GM23338 (cell line): ENCODE measurements around the gene ZBTB49. TPM values are rescaled to one million over a fixed set of nuclear protein-coding genes. Genes with fewer than 3 reads are reported as not detected.

Source experiments
- ATAC-seq: fragments of 200-7000 bp; cut with Tn5 transposase; 3 replicates; pipeline ENCODE4 v1.9.1; 2020
- DNase-seq: peaks from one replicate; pipeline ENCODE4 v3.0.0-alpha.2; 2015; ENCODE audit warnings: low spot score
- H2AFZ ChIP-seq: fragments of 200-600 bp; sonication (generic); 2 replicates; pipeline ENCODE4 v1.8.0; 2016; ENCODE audit warnings: antibody characterized with exemption, mild to moderate bottlenecking, moderate library complexity
- H3F3A ChIP-seq: fragments of 200-600 bp; sonication (generic); replicated peaks from 2 replicates; pipeline ENCODE4 v1.8.0; 2017; ENCODE audit warnings: antibody characterized with exemption, mixed run types, low read depth
- H3K27ac ChIP-seq: fragments of 200-600 bp; sonication (generic); 2 replicates; pipeline ENCODE4 v1.6.1; 2016; ENCODE audit warnings: low read depth
- H3K27me3 ChIP-seq: fragments of 200-600 bp; sonication (generic); 2 replicates; pipeline ENCODE4 v1.8.0; 2016; ENCODE audit warnings: mild to moderate bottlenecking, mixed run types, moderate library complexity; ENCODE audit not compliant: insufficient read depth
- H3K36me3 ChIP-seq: fragments of 200-600 bp; sonication (generic); 2 replicates; pipeline ENCODE4 v1.8.0; 2016; ENCODE audit warnings: mild to moderate bottlenecking; ENCODE audit not compliant: insufficient read depth
- H3K4me1 ChIP-seq: fragments of 200-600 bp; sonication (generic); 2 replicates; pipeline ENCODE4 v1.8.0; 2016; ENCODE audit warnings: mild to moderate bottlenecking, moderate library complexity; ENCODE audit not compliant: insufficient read depth
- H3K4me2 ChIP-seq: fragments of 200-600 bp; sonication (generic); 2 replicates; pipeline ENCODE4 v1.7.1; 2017; ENCODE audit warnings: mixed run types
- H3K4me3 ChIP-seq: fragments of 200-600 bp; sonication (generic); 2 replicates; pipeline ENCODE4 v1.6.1; 2016; ENCODE audit warnings: mixed run types
- H3K79me2 ChIP-seq: fragments of 200-600 bp; sonication (generic); replicated peaks from 2 replicates; pipeline ENCODE4 v1.8.0; 2017; ENCODE audit warnings: mild to moderate bottlenecking; ENCODE audit not compliant: insufficient read depth
- H3K9me2 ChIP-seq: fragments of 200-600 bp; sonication (generic); 2 replicates; pipeline ENCODE4 v1.8.0; 2017; ENCODE audit not compliant: insufficient read depth
- H4K20me1 ChIP-seq: fragments of 200-600 bp; sonication (generic); replicated peaks from 2 replicates; pipeline ENCODE4 v1.8.0; 2017; ENCODE audit warnings: mild to moderate bottlenecking; ENCODE audit not compliant: insufficient read depth
- H3K27ac Mint-ChIP-seq: 2 replicates; pipeline ENCODE4 v1.8.0; 2020; ENCODE audit warnings: inconsistent platforms, mild to moderate bottlenecking, moderate library complexity, mixed read lengths
- H3K27me3 Mint-ChIP-seq: 3 replicates; pipeline ENCODE4 v1.8.0; 2022; ENCODE audit warnings: low read depth, mild to moderate bottlenecking, moderate library complexity, mixed read lengths, inconsistent platforms; ENCODE audit not compliant: insufficient read depth, poor library complexity
- H3K36me3 Mint-ChIP-seq: 3 replicates; pipeline ENCODE4 v1.8.0; 2021; ENCODE audit warnings: low read depth, mild to moderate bottlenecking, inconsistent platforms, moderate library complexity, mixed read lengths
- H3K4me1 Mint-ChIP-seq: 3 replicates; pipeline ENCODE4 v1.8.0; 2020; ENCODE audit warnings: mild to moderate bottlenecking, inconsistent platforms, mixed read lengths
- H3K4me3 Mint-ChIP-seq: 3 replicates; pipeline ENCODE4 v1.8.0; 2021; ENCODE audit warnings: moderate library complexity, mild to moderate bottlenecking, inconsistent platforms, mixed read lengths
- H3K9me3 Mint-ChIP-seq: 3 replicates; pipeline ENCODE4 v1.8.0; 2020; ENCODE audit warnings: moderate library complexity, mild to moderate bottlenecking, inconsistent platforms, mixed read lengths
- CREB1 ChIP-seq: fragments of 250-450 bp; sonication (Bioruptor Pico); IDR thresholded peaks from 2 replicates; pipeline ENCODE4 v1.5.0; 2020; ENCODE audit warnings: low read depth, mild to moderate bottlenecking, moderate library complexity
- CTCF ChIP-seq, 2 experiments: fragments of 200-600 bp in 1 of 2; sonication (generic) in 1 of 2; conservative IDR thresholded peaks; 2 replicates each; pipeline versions ENCODE4 v1.5.1 to v1.6.1; 2016 to 2017; ENCODE audit warnings: antibody characterized with exemption in 2 of 2, low read depth in 2 of 2, mild to moderate bottlenecking in 2 of 2, moderate library complexity in 1 of 2
- ETS1 ChIP-seq: IDR thresholded peaks from 2 replicates; pipeline ENCODE4 v1.6.1; 2016; ENCODE audit warnings: antibody characterized with exemption
- EZH2 ChIP-seq: fragments of 200-600 bp; sonication (generic); IDR thresholded peaks from one replicate; pipeline ENCODE4 v1.8.0; 2017; ENCODE audit warnings: antibody characterized with exemption, mild to moderate bottlenecking, low read depth; ENCODE audit not compliant: unreplicated experiment
- EZH2phosphoT487 ChIP-seq: fragments of 200-600 bp; sonication (generic); IDR thresholded peaks from one replicate; pipeline ENCODE4 v1.8.1; 2018; ENCODE audit warnings: antibody characterized with exemption; ENCODE audit not compliant: unreplicated experiment
- JUNB ChIP-seq: IDR thresholded peaks from one replicate; pipeline ENCODE4 v1.6.1; 2016; ENCODE audit warnings: antibody characterized with exemption; ENCODE audit not compliant: unreplicated experiment
- NANOG ChIP-seq: IDR thresholded peaks from 2 replicates; pipeline ENCODE4 v1.6.1; 2016; ENCODE audit warnings: antibody characterized with exemption, borderline replicate concordance
- POLR2AphosphoS5 ChIP-seq: IDR thresholded peaks from 2 replicates; pipeline ENCODE4 v1.6.1; 2016; ENCODE audit warnings: antibody characterized with exemption, low read depth
- STAT1 ChIP-seq: IDR thresholded peaks from one replicate; pipeline ENCODE4 v1.6.1; 2016; ENCODE audit warnings: antibody characterized with exemption; ENCODE audit not compliant: unreplicated experiment
- ZNF114 ChIP-seq: fragments of 250-450 bp; sonication (Bioruptor Pico); IDR thresholded peaks from 2 replicates; pipeline ENCODE4 v1.5.0; 2020; ENCODE audit warnings: mild to moderate bottlenecking, moderate library complexity
- ZNF331 ChIP-seq: fragments of 250-450 bp; sonication (Bioruptor Pico); IDR thresholded peaks from 2 replicates; pipeline ENCODE4 v1.5.0; 2020; ENCODE audit warnings: low read depth, mild to moderate bottlenecking, moderate library complexity
- ZNF462 ChIP-seq: fragments of 250-450 bp; sonication (Bioruptor Pico); IDR thresholded peaks from 2 replicates; pipeline ENCODE4 v1.5.0; 2020; ENCODE audit warnings: mild to moderate bottlenecking, moderate library complexity
- polyA plus RNA-seq: library from polyadenylated mRNA; unstranded; fragments of >200 nt; fragmentation: Nextera tagmentation; extraction: Ambion mirVana; gene quantifications from 2 replicates; pipeline ENCODE4 v1.2.1, GENCODE V29; 2016
- total RNA-seq: library from RNA; depleted of rRNA; stranded (reverse); fragments of >200 nt; shearing (Covaris generic); gene quantifications from 2 replicates; pipeline ENCODE4 v1.2.3, GENCODE V29; 2014
- TF ChIP-seq, protein P1 (sequence below): IDR thresholded peaks from one replicate; pipeline ENCODE4 v1.6.1; 2018; ENCODE audit warnings: antibody characterized with exemption; ENCODE audit not compliant: unreplicated experiment

The ZBTB49 gene
- total and polyA plus RNA-seq, 2 experiments from 2014 or later, result 4.1 to 6.0 TPM

GRCh38 chr4:4288098-4288497 lies 2.0 kb upstream of the ZBTB49 start:
- H3K4me1 Mint-ChIP-seq, result peaks cover 22% of the 10 kb centered on the region
- Histone ChIP-seq H3K27me3 (no peaks in the 10 kb centered on the region), H3K4me1 (peaks cover 20% of the 10 kb centered on the region), H3K27ac (no peak overlapping the region), H2AFZ (no peak overlapping the region), H3K4me3 (no peak overlapping the region), H3F3A (no peaks in the 10 kb centered on the region), H3K9me2 (no peaks in the 10 kb centered on the region), H3K79me2 (peaks cover 84% of the 10 kb centered on the region), H3K4me2 (peak overlapping the region; percentile 100; the same call in 1 of the 2 replicates), H4K20me1 (peaks cover 28% of the 10 kb centered on the region), H3K36me3 (peaks cover 26% of the 10 kb centered on the region)
- no peaks in the 10 kb centered on the region for H3K9me3 Mint-ChIP-seq
- H3K36me3 Mint-ChIP-seq, result peaks cover 35% of the 10 kb centered on the region
- ATAC-seq (no peak), DNase-seq (no peak)
- no peak overlapping the region for H3K27ac Mint-ChIP-seq
- TF ChIP-seq CTCF (conservative IDR thresholded peaks at IDR 0.05; ENCODE audit: low read depth in 2 of 2), result no peak
- no peak for TF ChIP-seq ZNF462 (CRISPR knock-in tag)
- no peak for TF ChIP-seq ETS1
- no peak for TF ChIP-seq STAT1
- no peak for TF ChIP-seq ZNF114 (CRISPR knock-in tag)
- TF ChIP-seq, protein P1, sequence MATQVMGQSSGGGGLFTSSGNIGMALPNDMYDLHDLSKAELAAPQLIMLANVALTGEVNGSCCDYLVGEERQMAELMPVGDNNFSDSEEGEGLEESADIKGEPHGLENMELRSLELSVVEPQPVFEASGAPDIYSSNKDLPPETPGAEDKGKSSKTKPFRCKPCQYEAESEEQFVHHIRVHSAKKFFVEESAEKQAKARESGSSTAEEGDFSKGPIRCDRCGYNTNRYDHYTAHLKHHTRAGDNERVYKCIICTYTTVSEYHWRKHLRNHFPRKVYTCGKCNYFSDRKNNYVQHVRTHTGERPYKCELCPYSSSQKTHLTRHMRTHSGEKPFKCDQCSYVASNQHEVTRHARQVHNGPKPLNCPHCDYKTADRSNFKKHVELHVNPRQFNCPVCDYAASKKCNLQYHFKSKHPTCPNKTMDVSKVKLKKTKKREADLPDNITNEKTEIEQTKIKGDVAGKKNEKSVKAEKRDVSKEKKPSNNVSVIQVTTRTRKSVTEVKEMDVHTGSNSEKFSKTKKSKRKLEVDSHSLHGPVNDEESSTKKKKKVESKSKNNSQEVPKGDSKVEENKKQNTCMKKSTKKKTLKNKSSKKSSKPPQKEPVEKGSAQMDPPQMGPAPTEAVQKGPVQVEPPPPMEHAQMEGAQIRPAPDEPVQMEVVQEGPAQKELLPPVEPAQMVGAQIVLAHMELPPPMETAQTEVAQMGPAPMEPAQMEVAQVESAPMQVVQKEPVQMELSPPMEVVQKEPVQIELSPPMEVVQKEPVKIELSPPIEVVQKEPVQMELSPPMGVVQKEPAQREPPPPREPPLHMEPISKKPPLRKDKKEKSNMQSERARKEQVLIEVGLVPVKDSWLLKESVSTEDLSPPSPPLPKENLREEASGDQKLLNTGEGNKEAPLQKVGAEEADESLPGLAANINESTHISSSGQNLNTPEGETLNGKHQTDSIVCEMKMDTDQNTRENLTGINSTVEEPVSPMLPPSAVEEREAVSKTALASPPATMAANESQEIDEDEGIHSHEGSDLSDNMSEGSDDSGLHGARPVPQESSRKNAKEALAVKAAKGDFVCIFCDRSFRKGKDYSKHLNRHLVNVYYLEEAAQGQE, result no peak
- TF ChIP-seq NANOG, result no peak
- TF ChIP-seq EZH2phosphoT487, result no peak
- no peak for TF ChIP-seq POLR2AphosphoS5
- no peak for TF ChIP-seq ZNF331 (CRISPR knock-in tag)
- TF ChIP-seq EZH2, result no peak
- no peak for TF ChIP-seq CREB1 (CRISPR knock-in tag)
- TF ChIP-seq JUNB, result no peak
- H3K27me3 Mint-ChIP-seq, result peaks cover 2% of the 10 kb centered on the region
- peak overlapping the region; percentile 32; the same call in 2 of the 3 replicates for H3K4me3 Mint-ChIP-seq
